ENCODE data around the gene PCDH19.

DNA sequence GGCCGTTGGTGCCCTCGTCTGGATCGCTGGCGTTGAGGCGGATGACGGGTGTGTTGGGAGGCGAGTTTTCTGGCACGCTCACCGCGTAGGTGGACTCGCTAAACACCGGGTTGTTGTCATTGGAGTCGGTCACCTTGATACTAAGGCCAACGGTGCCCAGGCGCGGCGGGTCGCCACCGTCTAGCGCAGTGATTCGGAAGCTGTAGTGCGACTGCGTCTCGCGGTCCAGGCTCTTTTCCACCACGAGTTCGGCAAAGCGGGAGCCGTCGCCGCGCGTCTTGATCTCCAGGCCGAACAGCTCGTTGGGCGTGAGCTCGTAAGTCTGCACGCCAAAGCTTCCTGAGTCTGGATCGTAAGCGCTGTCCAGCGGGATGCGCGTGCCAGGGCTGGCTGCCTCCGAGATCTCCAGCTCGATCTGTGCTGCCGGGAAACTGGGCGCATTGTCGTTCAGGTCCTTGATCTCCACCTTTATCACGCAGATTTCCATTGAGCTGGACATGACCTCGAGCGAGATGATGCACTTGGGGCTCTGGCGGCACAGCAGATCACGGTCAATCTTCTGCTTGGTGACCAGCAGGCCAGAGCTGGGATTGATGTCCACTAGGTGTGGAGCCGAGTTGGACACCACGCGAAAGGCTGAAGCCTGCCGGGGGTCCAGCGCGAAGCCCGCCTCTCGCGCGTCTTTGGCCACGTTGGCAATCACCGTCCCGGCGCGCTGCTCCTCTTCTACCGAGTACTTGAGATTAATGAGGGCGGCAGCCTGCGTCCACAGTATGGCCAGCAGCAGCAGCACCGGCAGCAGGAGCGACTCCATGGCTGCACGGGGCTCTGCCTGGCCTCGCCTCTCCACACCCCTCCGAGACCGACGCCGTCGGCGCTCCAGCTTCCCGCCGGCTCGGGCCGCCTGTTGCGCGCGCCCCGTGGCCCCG, 2.0 kb downstream of the PCDH19 start:
- TF ChIP-seq, protein P1, sequence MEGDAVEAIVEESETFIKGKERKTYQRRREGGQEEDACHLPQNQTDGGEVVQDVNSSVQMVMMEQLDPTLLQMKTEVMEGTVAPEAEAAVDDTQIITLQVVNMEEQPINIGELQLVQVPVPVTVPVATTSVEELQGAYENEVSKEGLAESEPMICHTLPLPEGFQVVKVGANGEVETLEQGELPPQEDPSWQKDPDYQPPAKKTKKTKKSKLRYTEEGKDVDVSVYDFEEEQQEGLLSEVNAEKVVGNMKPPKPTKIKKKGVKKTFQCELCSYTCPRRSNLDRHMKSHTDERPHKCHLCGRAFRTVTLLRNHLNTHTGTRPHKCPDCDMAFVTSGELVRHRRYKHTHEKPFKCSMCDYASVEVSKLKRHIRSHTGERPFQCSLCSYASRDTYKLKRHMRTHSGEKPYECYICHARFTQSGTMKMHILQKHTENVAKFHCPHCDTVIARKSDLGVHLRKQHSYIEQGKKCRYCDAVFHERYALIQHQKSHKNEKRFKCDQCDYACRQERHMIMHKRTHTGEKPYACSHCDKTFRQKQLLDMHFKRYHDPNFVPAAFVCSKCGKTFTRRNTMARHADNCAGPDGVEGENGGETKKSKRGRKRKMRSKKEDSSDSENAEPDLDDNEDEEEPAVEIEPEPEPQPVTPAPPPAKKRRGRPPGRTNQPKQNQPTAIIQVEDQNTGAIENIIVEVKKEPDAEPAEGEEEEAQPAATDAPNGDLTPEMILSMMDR (IDR thresholded peaks at IDR 0.05), result no peak
- no peak for TF ChIP-seq POLR2A (IDR thresholded peaks at IDR 0.05)

Data from heart left ventricle (tissue), 13 donors.